ENCODE data around the gene CCDC88B.

DNA sequence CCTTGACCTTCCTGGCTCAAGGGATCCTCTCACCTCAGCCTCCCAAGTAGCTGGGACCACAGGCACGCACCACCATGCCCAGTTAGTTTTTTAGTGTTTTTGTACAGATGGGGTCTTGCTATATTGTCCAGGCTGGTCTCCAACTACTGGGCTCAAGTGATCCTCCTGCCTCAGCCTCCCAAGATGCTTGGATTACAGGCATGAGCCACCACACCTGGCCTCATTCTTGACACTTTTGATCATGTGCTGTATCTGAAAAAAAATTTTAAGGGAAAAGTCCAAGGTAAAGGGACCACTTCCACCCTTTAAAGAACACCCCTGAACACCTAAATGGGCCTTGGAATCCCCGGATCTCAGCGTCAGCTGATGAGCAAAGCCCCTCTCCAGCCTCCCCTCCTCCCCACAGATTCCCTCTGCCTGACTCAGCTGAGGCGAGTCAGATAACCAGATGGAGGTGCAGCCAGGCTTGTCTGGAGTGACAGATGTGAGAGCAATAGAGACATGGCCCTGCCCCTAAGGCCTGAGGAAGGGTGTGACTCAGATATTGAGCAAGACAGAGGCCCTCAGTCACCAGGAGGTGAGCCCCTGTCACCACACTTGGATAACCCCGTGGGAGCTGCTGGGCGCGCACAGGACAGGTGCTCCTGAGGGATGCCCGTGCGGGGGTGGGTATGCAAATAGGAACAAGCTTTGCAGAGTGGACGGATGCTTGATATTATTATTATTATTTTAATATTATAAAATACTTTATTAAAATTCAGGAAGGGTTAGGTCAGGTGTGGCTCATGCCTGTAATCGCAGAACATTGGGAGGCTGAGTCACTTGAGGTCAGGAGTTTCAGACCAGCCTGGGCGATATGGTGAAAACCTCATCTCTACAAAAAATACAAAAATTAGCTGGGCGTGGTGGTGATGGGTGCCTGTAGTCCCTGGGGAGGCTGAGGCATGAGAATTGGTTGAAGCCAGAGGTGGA lies 5.0 kb upstream of the CCDC88B start:
- TF ChIP-seq, protein P1, sequence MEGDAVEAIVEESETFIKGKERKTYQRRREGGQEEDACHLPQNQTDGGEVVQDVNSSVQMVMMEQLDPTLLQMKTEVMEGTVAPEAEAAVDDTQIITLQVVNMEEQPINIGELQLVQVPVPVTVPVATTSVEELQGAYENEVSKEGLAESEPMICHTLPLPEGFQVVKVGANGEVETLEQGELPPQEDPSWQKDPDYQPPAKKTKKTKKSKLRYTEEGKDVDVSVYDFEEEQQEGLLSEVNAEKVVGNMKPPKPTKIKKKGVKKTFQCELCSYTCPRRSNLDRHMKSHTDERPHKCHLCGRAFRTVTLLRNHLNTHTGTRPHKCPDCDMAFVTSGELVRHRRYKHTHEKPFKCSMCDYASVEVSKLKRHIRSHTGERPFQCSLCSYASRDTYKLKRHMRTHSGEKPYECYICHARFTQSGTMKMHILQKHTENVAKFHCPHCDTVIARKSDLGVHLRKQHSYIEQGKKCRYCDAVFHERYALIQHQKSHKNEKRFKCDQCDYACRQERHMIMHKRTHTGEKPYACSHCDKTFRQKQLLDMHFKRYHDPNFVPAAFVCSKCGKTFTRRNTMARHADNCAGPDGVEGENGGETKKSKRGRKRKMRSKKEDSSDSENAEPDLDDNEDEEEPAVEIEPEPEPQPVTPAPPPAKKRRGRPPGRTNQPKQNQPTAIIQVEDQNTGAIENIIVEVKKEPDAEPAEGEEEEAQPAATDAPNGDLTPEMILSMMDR (IDR thresholded peaks at IDR 0.05; ENCODE audit: poor library complexity, severe bottlenecking), result no peak
- TF ChIP-seq RAD21 (conservative IDR thresholded peaks at IDR 0.05), result no peak
- TF ChIP-seq EP300 (conservative IDR thresholded peaks at IDR 0.05; ENCODE audit: poor library complexity, severe bottlenecking), result no peak
- TF ChIP-seq, protein P2, sequence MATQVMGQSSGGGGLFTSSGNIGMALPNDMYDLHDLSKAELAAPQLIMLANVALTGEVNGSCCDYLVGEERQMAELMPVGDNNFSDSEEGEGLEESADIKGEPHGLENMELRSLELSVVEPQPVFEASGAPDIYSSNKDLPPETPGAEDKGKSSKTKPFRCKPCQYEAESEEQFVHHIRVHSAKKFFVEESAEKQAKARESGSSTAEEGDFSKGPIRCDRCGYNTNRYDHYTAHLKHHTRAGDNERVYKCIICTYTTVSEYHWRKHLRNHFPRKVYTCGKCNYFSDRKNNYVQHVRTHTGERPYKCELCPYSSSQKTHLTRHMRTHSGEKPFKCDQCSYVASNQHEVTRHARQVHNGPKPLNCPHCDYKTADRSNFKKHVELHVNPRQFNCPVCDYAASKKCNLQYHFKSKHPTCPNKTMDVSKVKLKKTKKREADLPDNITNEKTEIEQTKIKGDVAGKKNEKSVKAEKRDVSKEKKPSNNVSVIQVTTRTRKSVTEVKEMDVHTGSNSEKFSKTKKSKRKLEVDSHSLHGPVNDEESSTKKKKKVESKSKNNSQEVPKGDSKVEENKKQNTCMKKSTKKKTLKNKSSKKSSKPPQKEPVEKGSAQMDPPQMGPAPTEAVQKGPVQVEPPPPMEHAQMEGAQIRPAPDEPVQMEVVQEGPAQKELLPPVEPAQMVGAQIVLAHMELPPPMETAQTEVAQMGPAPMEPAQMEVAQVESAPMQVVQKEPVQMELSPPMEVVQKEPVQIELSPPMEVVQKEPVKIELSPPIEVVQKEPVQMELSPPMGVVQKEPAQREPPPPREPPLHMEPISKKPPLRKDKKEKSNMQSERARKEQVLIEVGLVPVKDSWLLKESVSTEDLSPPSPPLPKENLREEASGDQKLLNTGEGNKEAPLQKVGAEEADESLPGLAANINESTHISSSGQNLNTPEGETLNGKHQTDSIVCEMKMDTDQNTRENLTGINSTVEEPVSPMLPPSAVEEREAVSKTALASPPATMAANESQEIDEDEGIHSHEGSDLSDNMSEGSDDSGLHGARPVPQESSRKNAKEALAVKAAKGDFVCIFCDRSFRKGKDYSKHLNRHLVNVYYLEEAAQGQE (IDR thresholded peaks at IDR 0.05; ENCODE audit: borderline replicate concordance), result no peak

All from neural cell (in vitro differentiated cells).